GM12892 (cell line): ENCODE measurements around the gene KLHL15.

ENCODE experiments used
- POLR2A ChIP-seq: IDR thresholded peaks from 2 replicates; pipeline ENCODE4 v1.6.1; 2011; ENCODE audit warnings: low read depth, low read length, control low read depth
- POLR2AphosphoS5 ChIP-seq: IDR thresholded peaks from 2 replicates; pipeline ENCODE4 v1.6.1; 2011; ENCODE audit warnings: low read depth, low read length, control low read depth
- TAF1 ChIP-seq: IDR thresholded peaks from 2 replicates; pipeline ENCODE4 v1.6.1; 2011; ENCODE audit warnings: low read depth, mild to moderate bottlenecking, control low read depth, low read length, borderline replicate concordance

DNA sequence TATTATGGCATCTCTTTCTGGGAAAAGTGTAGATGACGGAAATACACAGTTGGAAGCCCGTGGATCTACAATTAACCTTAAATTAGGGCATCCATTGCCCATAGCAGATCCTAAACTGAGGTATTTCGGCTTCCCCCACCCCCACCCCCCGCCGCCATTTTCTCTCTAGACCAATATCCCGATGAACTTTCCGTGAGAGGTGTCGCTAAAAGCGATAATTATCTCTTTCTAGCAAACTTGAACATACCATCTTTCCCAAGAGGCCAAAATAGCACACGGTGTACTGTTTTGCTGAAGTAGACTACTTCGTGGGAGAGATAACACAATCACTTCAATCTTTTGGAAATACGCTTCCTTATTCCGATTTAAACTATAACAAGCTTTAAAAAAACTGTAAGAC is 554 bp downstream of the KLHL15 start:
- no peak for TF ChIP-seq POLR2AphosphoS5
- TF ChIP-seq POLR2A: no peak
- TF ChIP-seq TAF1: no peak
